Astrocyte of the spinal cord (primary cell): ENCODE data around the gene HOXA7.

Source experiments
- DNase-seq: peaks from one replicate; pipeline ENCODE4 v3.0.0; 2011; ENCODE audit warnings: low read depth, low spot score
- H3K4me3 ChIP-seq: 2 replicates; pipeline ENCODE4 v1.5.1; 2011; ENCODE audit warnings: low read depth, mild to moderate bottlenecking, low read length, moderate library complexity
- in situ Hi-C: cut with HindIII; loops from 2 replicates; pipeline ENCODE4 v1.10.0; 2017; ENCODE audit warnings: low sequenced_read_pairs
- TF ChIP-seq, protein P1 (sequence below): IDR thresholded peaks from 2 replicates; pipeline ENCODE4 v1.5.1; 2012; ENCODE audit warnings: low read depth, mild to moderate bottlenecking, low read length, inconsistent platforms

HOXA7 gene

GRCh38 chr7:27193335-27194001 is 37.0 kb upstream of the HOXA7 start:
- no peak for DNase-seq
- no peak overlapping the region for H3K4me3 ChIP-seq
- in situ Hi-C loops = no loop called here
- TF ChIP-seq, protein P1, sequence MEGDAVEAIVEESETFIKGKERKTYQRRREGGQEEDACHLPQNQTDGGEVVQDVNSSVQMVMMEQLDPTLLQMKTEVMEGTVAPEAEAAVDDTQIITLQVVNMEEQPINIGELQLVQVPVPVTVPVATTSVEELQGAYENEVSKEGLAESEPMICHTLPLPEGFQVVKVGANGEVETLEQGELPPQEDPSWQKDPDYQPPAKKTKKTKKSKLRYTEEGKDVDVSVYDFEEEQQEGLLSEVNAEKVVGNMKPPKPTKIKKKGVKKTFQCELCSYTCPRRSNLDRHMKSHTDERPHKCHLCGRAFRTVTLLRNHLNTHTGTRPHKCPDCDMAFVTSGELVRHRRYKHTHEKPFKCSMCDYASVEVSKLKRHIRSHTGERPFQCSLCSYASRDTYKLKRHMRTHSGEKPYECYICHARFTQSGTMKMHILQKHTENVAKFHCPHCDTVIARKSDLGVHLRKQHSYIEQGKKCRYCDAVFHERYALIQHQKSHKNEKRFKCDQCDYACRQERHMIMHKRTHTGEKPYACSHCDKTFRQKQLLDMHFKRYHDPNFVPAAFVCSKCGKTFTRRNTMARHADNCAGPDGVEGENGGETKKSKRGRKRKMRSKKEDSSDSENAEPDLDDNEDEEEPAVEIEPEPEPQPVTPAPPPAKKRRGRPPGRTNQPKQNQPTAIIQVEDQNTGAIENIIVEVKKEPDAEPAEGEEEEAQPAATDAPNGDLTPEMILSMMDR = no peak

- H3K4me3 ChIP-seq = no peak overlapping the region
- in situ Hi-C loops = no loop called here
- DNase-seq = no peak
- TF ChIP-seq, protein P1 = no peak
These were observed 36.3 kb upstream of the HOXA7 start for GRCh38 chr7:27192546-27193334.

DNA sequence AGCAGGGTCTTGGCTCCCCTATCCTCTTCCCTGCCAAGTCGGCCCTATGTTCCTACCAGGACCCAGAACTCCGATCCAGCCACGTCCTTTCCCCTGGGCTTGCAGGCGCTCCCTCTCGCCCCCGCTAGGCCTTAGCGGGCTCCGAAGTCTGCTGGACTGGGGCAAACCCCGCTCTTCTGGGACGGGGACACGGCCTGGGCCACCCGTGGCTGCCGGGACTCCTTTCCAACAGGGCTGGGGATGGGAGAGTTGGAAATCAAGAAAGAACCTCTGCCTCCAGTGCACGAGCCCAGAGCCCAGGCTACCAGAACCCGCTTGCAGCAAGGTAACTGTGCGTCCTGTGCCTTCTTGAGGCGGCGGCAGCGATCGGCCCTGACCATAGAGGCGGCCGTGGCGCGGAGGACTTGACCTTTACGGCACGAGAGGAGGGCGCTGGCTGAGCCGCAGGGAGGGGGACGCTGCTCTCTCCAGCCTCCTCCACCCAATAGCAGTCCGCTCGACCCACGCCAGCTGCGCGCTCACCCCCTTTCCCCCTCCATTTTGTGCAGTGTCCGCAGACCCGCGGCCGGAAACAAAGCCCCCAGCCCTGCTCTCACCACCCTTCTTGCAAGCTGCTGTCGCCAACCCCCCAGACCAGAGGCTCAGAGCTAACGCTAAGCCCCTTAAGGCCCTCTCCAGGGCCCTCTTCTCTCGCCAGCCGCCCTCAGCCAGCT is 35.5 kb upstream of the HOXA7 start:
- DNase-seq = no peak
- in situ Hi-C loops = no loop called here
- no peak overlapping the region for H3K4me3 ChIP-seq
- TF ChIP-seq, protein P1 = no peak

- DNase-seq = no peak
- in situ Hi-C loops = no loop called here
- no peak overlapping the region for H3K4me3 ChIP-seq
- TF ChIP-seq, protein P1 = no peak
These were observed 34.8 kb upstream of the HOXA7 start for GRCh38 chr7:27191161-27191731.

DNA sequence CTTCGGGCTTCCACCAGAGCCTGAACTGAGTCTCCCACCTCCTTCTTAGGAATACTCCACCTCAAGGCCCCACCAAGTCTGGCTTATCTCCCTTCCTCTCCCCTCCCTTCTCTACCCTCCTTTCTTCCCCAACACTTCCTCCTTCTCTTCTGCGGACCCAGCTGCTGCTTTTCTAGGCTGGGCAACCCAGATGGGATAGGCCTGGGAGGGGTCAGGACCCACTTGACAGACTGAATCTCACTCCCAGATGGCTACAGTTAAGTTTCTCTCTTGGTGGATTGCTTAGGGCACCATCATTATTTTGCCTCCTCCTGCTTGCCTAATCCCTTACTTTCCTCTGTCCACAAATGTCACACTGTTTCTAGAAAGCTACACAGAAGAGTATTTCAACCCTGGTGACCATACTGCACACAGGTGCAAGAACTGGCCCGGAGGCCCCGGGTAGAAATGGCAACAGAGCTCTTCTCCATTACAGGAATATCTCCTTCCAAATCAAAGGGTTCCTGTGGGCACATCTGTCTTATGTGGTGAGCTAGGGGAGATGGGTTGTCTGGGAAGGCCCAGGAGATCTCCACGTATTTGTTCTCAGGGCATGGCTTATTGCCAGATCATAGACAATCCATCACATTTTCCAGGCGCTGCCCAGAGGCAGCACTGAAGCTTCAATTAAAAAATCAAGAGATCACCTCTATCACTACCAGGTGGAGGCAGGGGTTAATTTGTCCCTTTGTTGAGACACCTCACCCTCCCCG is 33.7 kb upstream of the HOXA7 start:
- DNase-seq = no peak
- TF ChIP-seq, protein P1 = no peak
- H3K4me3 ChIP-seq = no peak overlapping the region
- in situ Hi-C loops = no loop called here
